A549 (cell line): ENCODE data around the gene SORL1.

Source experiments
- ATOH8 ChIP-seq: fragments of 250-450 bp; sonication (Bioruptor Pico); IDR thresholded peaks from 2 replicates; pipeline ENCODE4 v1.5.0; 2020; ENCODE audit warnings: low read depth, mild to moderate bottlenecking, moderate library complexity
- BHLHE40 ChIP-seq: IDR thresholded peaks from 2 replicates; pipeline ENCODE4 v1.6.1; 2012; ENCODE audit warnings: low read depth, low read length, inconsistent platforms
- HDAC2 ChIP-seq: fragments of 200-600 bp; sonication (generic); IDR thresholded peaks from 2 replicates; pipeline ENCODE4 v1.6.1; 2016
- HOXB13 ChIP-seq: fragments of 250-450 bp; sonication (Bioruptor Pico); IDR thresholded peaks from 2 replicates; pipeline ENCODE4 v1.5.0; 2020; ENCODE audit warnings: low read depth, mild to moderate bottlenecking, moderate library complexity
- MYC ChIP-seq: IDR thresholded peaks from 2 replicates; pipeline ENCODE4 v1.6.1; 2012; ENCODE audit warnings: mild to moderate bottlenecking, inconsistent platforms, low read length, improper control_type of control experiment, borderline replicate concordance
- PHF8 ChIP-seq: fragments of 200-600 bp; sonication (generic); IDR thresholded peaks from 2 replicates; pipeline ENCODE4 v1.6.1; 2016; ENCODE audit warnings: low read depth, mild to moderate bottlenecking, antibody characterized with exemption, moderate library complexity, borderline replicate concordance
- SMC3 ChIP-seq: fragments of >200 bp; sonication (Bioruptor Twin); formaldehyde crosslinking; IDR thresholded peaks from 3 replicates; pipeline ENCODE4 v1.6.1; 2018; ENCODE audit warnings: inconsistent platforms
- SREBF2 ChIP-seq: fragments of 450-650 bp; IDR thresholded peaks from 2 replicates; pipeline ENCODE4 v1.6.1; 2014; ENCODE audit warnings: mild to moderate bottlenecking, moderate library complexity
- USF2 ChIP-seq: fragments of 450-650 bp; IDR thresholded peaks from 2 replicates; pipeline ENCODE4 v1.6.1; 2014; ENCODE audit warnings: antibody characterized with exemption
- ZSCAN20 ChIP-seq: fragments of 250-450 bp; sonication (Bioruptor Pico); IDR thresholded peaks from 2 replicates; pipeline ENCODE4 v1.8.0; 2022; ENCODE audit warnings: mild to moderate bottlenecking, moderate library complexity
- TF ChIP-seq, protein P1 (sequence below): fragments of >200 bp; sonication (Bioruptor Twin); formaldehyde crosslinking; IDR thresholded peaks from 3 replicates; pipeline ENCODE4 v1.5.1; 2016
- TF ChIP-seq, protein P2 (sequence below): IDR thresholded peaks from 2 replicates; pipeline ENCODE4 v1.6.1; 2012
- TF ChIP-seq, protein P3 (sequence below): fragments of 200-600 bp; sonication (generic); IDR thresholded peaks from 2 replicates; pipeline ENCODE4 v1.6.1; 2016; ENCODE audit warnings: antibody characterized with exemption, mild to moderate bottlenecking, moderate library complexity

GRCh38 chr11:121643479-121644186, 191.5 kb downstream of the SORL1 start:
- TF ChIP-seq HOXB13 (CRISPR knock-in tag) (no peak), BHLHE40 (no peak), ZSCAN20 (CRISPR knock-in tag) (no peak), PHF8 (no peak), ATOH8 (CRISPR knock-in tag) (no peak), SMC3 (no peak), MYC (no peak), HDAC2 (no peak), SREBF2 (no peak), USF2 (no peak)
- TF ChIP-seq, protein P1, sequence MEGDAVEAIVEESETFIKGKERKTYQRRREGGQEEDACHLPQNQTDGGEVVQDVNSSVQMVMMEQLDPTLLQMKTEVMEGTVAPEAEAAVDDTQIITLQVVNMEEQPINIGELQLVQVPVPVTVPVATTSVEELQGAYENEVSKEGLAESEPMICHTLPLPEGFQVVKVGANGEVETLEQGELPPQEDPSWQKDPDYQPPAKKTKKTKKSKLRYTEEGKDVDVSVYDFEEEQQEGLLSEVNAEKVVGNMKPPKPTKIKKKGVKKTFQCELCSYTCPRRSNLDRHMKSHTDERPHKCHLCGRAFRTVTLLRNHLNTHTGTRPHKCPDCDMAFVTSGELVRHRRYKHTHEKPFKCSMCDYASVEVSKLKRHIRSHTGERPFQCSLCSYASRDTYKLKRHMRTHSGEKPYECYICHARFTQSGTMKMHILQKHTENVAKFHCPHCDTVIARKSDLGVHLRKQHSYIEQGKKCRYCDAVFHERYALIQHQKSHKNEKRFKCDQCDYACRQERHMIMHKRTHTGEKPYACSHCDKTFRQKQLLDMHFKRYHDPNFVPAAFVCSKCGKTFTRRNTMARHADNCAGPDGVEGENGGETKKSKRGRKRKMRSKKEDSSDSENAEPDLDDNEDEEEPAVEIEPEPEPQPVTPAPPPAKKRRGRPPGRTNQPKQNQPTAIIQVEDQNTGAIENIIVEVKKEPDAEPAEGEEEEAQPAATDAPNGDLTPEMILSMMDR, result no peak
- TF ChIP-seq, protein P2, sequence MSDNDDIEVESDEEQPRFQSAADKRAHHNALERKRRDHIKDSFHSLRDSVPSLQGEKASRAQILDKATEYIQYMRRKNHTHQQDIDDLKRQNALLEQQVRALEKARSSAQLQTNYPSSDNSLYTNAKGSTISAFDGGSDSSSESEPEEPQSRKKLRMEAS, result no peak
- TF ChIP-seq, protein P3, sequence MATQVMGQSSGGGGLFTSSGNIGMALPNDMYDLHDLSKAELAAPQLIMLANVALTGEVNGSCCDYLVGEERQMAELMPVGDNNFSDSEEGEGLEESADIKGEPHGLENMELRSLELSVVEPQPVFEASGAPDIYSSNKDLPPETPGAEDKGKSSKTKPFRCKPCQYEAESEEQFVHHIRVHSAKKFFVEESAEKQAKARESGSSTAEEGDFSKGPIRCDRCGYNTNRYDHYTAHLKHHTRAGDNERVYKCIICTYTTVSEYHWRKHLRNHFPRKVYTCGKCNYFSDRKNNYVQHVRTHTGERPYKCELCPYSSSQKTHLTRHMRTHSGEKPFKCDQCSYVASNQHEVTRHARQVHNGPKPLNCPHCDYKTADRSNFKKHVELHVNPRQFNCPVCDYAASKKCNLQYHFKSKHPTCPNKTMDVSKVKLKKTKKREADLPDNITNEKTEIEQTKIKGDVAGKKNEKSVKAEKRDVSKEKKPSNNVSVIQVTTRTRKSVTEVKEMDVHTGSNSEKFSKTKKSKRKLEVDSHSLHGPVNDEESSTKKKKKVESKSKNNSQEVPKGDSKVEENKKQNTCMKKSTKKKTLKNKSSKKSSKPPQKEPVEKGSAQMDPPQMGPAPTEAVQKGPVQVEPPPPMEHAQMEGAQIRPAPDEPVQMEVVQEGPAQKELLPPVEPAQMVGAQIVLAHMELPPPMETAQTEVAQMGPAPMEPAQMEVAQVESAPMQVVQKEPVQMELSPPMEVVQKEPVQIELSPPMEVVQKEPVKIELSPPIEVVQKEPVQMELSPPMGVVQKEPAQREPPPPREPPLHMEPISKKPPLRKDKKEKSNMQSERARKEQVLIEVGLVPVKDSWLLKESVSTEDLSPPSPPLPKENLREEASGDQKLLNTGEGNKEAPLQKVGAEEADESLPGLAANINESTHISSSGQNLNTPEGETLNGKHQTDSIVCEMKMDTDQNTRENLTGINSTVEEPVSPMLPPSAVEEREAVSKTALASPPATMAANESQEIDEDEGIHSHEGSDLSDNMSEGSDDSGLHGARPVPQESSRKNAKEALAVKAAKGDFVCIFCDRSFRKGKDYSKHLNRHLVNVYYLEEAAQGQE, result no peak
